Endodermal cell (in vitro differentiated cells): ENCODE measurements around the gene PLAC1. TPM values are rescaled to one million over a fixed set of nuclear protein-coding genes. Genes with fewer than 3 reads are reported as not detected.

ENCODE experiments used
- DNase-seq: peaks from one replicate; pipeline ENCODE4 v3.0.0-alpha.2; 2017
- H3K27ac ChIP-seq: 2 replicates; pipeline ENCODE4 v1.5.1; 2013; ENCODE audit warnings: mild to moderate bottlenecking, low read depth, low read length, moderate library complexity
- H3K27me3 ChIP-seq: 2 replicates; pipeline ENCODE4 v1.6.1; 2013; ENCODE audit warnings: mild to moderate bottlenecking, low read length, moderate library complexity; ENCODE audit not compliant: insufficient read depth, control insufficient read depth, poor library complexity, severe bottlenecking
- H3K36me3 ChIP-seq: 2 replicates; pipeline ENCODE4 v1.7.0; 2013; ENCODE audit warnings: mild to moderate bottlenecking, low read length, moderate library complexity; ENCODE audit not compliant: control insufficient read depth, insufficient read depth
- H3K4me1 ChIP-seq: one replicate; pipeline ENCODE4 v1.7.0; 2013; ENCODE audit warnings: low read length; ENCODE audit not compliant: control insufficient read depth, insufficient read depth
- H3K4me3 ChIP-seq: 2 replicates; pipeline ENCODE4 v1.5.1; 2013; ENCODE audit warnings: mild to moderate bottlenecking, low read length, moderate library complexity
- H3K9ac ChIP-seq: 2 replicates; pipeline ENCODE4 v1.6.1; 2013; ENCODE audit warnings: mild to moderate bottlenecking, low read length, moderate library complexity; ENCODE audit not compliant: poor library complexity, severe bottlenecking; ENCODE audit errors: extremely low read depth
- H3K9me3 ChIP-seq: 2 replicates; pipeline ENCODE4 v1.6.1; 2013; ENCODE audit warnings: mild to moderate bottlenecking, low read length, moderate library complexity; ENCODE audit not compliant: control insufficient read depth
- H3K27ac Mint-ChIP-seq: 2 replicates; pipeline ENCODE4 v1.8.0; 2020; ENCODE audit warnings: mixed read lengths
- H3K27me3 Mint-ChIP-seq: 2 replicates; pipeline ENCODE4 v1.8.0; 2021; ENCODE audit warnings: mild to moderate bottlenecking, mixed read lengths; ENCODE audit not compliant: insufficient read depth
- H3K36me3 Mint-ChIP-seq: 2 replicates; pipeline ENCODE4 v1.8.0; 2020; ENCODE audit warnings: low read depth, mixed read lengths
- H3K4me1 Mint-ChIP-seq: 2 replicates; pipeline ENCODE4 v1.8.0; 2020; ENCODE audit warnings: mixed read lengths
- H3K4me3 Mint-ChIP-seq: 2 replicates; pipeline ENCODE4 v1.8.0; 2020; ENCODE audit warnings: mild to moderate bottlenecking, moderate library complexity, mixed read lengths
- H3K9me3 Mint-ChIP-seq: 2 replicates; pipeline ENCODE4 v1.8.0; 2020; ENCODE audit warnings: mild to moderate bottlenecking, mixed read lengths
- WGBS, 2 experiments: methylation state at CpG; one replicate each; pipeline versions ENCODE4 v1.1.5 to v1.1.7; 2013; ENCODE audit warnings: missing lambda C conversion rate in 2 of 2, mixed read lengths in 1 of 2; ENCODE audit not compliant: insufficient coverage in 1 of 2, insufficient read length in 1 of 2; 5-methylcytosine and 5-hydroxymethylcytosine counted together
- total RNA-seq, 2 donors: library from RNA; stranded (reverse); fragmentation: NEBNext Ultra II Directional in 1 of 2; extraction: Animal tissue kit (Norgen Biotek cat#: 25700) in 1 of 2; gene quantifications; 2 replicates in 1 of 2; 3 replicates in 1 of 2; pipeline ENCODE4 v1.2.1, GENCODE V29; 2021
- TF ChIP-seq, protein P1 (sequence below): fragments of 200-600 bp; sonication (generic); conservative IDR thresholded peaks from 2 replicates; pipeline ENCODE4 v1.5.0; 2021; ENCODE audit warnings: antibody characterized with exemption, mild to moderate bottlenecking

Gene PLAC1
- total RNA-seq, 2 donors from 2014 or later, result not detected

DNA sequence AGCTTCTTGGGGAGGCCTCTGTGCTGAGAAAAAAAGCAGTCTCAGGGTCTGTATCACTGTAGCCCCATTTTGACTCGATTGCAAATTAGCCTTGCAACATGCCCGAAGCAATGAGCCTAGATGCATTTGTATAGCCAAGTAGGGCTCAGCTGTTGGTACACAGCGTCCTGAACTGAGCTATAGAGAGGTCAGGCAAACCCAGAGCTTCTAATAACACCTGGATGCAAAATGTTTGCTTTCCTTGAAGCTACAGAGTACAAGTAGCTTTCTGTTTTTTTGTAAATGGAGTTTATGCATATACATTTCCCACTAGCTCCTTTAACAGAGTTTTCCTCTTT lies 87.8 kb downstream of the PLAC1 start:
- Mint-ChIP-seq H3K9me3 (peaks cover 54% of the 10 kb centered on the region), H3K4me1 (peaks cover 10% of the 10 kb centered on the region), H3K36me3 (no peaks in the 10 kb centered on the region), H3K4me3 (no peak overlapping the region), H3K27me3 (peaks cover 8% of the 10 kb centered on the region), H3K27ac (no peak overlapping the region)
- Histone ChIP-seq H3K36me3 (no peaks in the 10 kb centered on the region), H3K4me3 (no peak overlapping the region), H3K27ac (no peak overlapping the region), H3K9ac (no peak overlapping the region), H3K9me3 (no peaks in the 10 kb centered on the region), H3K27me3 (no peaks in the 10 kb centered on the region), H3K4me1 (no peaks in the 10 kb centered on the region)
- DNase-seq, result no peak
- WGBS, 2 experiments, result 0 to 36% methylated on average over 1 to 3 of the region's 3 CpGs
- TF ChIP-seq, protein P1, sequence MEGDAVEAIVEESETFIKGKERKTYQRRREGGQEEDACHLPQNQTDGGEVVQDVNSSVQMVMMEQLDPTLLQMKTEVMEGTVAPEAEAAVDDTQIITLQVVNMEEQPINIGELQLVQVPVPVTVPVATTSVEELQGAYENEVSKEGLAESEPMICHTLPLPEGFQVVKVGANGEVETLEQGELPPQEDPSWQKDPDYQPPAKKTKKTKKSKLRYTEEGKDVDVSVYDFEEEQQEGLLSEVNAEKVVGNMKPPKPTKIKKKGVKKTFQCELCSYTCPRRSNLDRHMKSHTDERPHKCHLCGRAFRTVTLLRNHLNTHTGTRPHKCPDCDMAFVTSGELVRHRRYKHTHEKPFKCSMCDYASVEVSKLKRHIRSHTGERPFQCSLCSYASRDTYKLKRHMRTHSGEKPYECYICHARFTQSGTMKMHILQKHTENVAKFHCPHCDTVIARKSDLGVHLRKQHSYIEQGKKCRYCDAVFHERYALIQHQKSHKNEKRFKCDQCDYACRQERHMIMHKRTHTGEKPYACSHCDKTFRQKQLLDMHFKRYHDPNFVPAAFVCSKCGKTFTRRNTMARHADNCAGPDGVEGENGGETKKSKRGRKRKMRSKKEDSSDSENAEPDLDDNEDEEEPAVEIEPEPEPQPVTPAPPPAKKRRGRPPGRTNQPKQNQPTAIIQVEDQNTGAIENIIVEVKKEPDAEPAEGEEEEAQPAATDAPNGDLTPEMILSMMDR, result no peak

GRCh38 chrX:134569306-134569705 lies 89.0 kb downstream of the PLAC1 start:
- no peaks in the 10 kb centered on the region for H3K27me3 ChIP-seq
- peaks cover 10% of the 10 kb centered on the region for H3K4me1 Mint-ChIP-seq
- no peak overlapping the region for H3K4me3 Mint-ChIP-seq
- no peak overlapping the region for H3K9ac ChIP-seq
- H3K9me3 ChIP-seq, result no peaks in the 10 kb centered on the region
- H3K36me3 Mint-ChIP-seq, result no peaks in the 10 kb centered on the region
- TF ChIP-seq, protein P1, result no peak
- H3K36me3 ChIP-seq, result no peaks in the 10 kb centered on the region
- H3K4me1 ChIP-seq, result no peaks in the 10 kb centered on the region
- H3K4me3 ChIP-seq, result no peak overlapping the region
- no peak overlapping the region for H3K27ac Mint-ChIP-seq
- peaks cover 53% of the 10 kb centered on the region for H3K9me3 Mint-ChIP-seq
- H3K27me3 Mint-ChIP-seq, result peaks cover 6% of the 10 kb centered on the region
- no peak overlapping the region for H3K27ac ChIP-seq
- no peak for DNase-seq
- WGBS, 2 experiments, result 90% methylated on average over 3 of the region's 3 CpGs; no CpG with 5 or more reads in 1 of the 2 experiments

DNA sequence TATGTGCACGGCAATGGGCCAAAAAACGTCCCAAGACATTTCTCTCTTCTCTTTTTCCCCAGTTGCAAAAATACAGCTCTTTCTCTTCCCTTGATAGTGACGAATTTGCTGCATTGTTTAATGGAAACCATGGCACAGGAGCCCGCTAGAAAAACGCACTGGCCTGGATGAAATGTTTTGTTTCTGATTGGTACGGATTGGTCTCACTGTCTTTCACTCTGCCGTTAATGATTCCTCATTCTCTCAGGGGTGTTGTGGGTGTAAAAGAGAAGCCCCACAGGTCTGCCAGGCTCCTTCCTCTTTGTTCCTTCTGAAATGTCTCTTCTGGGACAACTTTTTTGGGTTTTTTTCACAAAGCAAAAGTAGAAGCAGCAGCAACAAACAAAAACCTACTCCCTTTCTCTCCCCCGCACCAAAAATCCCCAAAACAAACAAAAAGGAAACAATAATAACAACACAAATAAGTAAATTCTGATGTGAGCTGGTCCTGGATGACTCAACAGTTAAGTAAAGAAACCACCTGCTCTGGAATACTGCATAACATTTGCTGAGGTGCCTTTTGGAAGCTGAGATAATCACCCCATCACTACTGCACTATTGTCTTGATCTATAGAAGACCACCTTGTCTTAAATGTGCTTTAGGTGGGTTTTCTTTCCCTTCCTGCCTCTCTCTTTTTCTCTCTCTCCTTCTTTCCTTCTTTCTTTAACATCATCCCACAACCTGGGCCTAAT lies 89.8 kb downstream of the PLAC1 start:
- Histone ChIP-seq H3K27ac (no peak overlapping the region), H3K9ac (no peak overlapping the region), H3K36me3 (no peaks in the 10 kb centered on the region), H3K9me3 (no peaks in the 10 kb centered on the region), H3K4me1 (no peaks in the 10 kb centered on the region), H3K4me3 (no peak overlapping the region), H3K27me3 (no peaks in the 10 kb centered on the region)
- DNase-seq, result no peak
- TF ChIP-seq, protein P1, result no peak
- Mint-ChIP-seq H3K27ac (no peak overlapping the region), H3K9me3 (peaks cover 50% of the 10 kb centered on the region), H3K4me3 (no peak overlapping the region), H3K27me3 (peaks cover 4% of the 10 kb centered on the region), H3K4me1 (peaks cover 10% of the 10 kb centered on the region), H3K36me3 (no peaks in the 10 kb centered on the region)
- 76 to 100% methylated on average over 1 to 8 of the region's 8 CpGs for WGBS, 2 experiments
